Transverse colon (tissue), 3 donors: ENCODE data around the gene SUSD6.

ENCODE experiments used
- CTCF ChIP-seq, 5 experiments: fragments of 200-600 bp in 3 of 5; fragments of 450-650 bp in 2 of 5; sonication (generic) in 3 of 5; IDR thresholded peaks; 1 replicate in 2 of 5; 2 replicates in 3 of 5; pipeline ENCODE4 v1.5.1; 2016 to 2017; ENCODE audit warnings: antibody characterized with exemption in 5 of 5, inconsistent platforms in 3 of 5, mild to moderate bottlenecking in 2 of 5, moderate library complexity in 1 of 5
- EP300 ChIP-seq: sonication (generic); formaldehyde crosslinking; IDR thresholded peaks from one replicate; pipeline ENCODE4 v1.6.1; 2017; ENCODE audit warnings: antibody characterized with exemption, low read depth
- POLR2A ChIP-seq: fragments of 450-650 bp; IDR thresholded peaks from one replicate; pipeline ENCODE4 v1.6.1; 2016; ENCODE audit warnings: antibody characterized with exemption, mild to moderate bottlenecking, moderate library complexity

GRCh38 chr14:69660344-69661193 lies 49.2 kb downstream of the SUSD6 start:
- TF ChIP-seq CTCF (IDR thresholded peaks at IDR 0.05) (no peak), EP300 (no peak), POLR2A (no peak)
